Measurements from ENCODE around the gene LRBA. TPM values are rescaled to one million over a fixed set of nuclear protein-coding genes. Genes with fewer than 3 reads are reported as not detected.

Gene LRBA
- total and polyA plus RNA-seq, 4 donors: 11.8 to 149 (median 34.2) TPM

- Histone ChIP-seq H3K27me3 (ENCODE audit: control insufficient read depth in 3 of 3, insufficient read depth in 3 of 3, low read length in 2 of 3) (no peaks in the 10 kb centered on the region), H3K27ac (ENCODE audit: low read depth in 1 of 2, low read length in 1 of 2) (no peak overlapping the region), H3K36me3 (ENCODE audit: control insufficient read depth in 4 of 4, insufficient read depth in 4 of 4, low read length in 4 of 4) (peaks cover 0 to 13% (median 4%) of the 10 kb centered on the region in 4 donors), H3K9me3 (ENCODE audit: control insufficient read depth in 4 of 4, insufficient read depth in 3 of 4, low read length in 3 of 4) (peaks cover 0 to 2% (median 0%) of the 10 kb centered on the region in 4 donors), H3K9ac (ENCODE audit: insufficient read depth in 1 of 2, low read length in 2 of 2) (no peak overlapping the region), H3K4me1 (ENCODE audit: control insufficient read depth in 5 of 5, insufficient read depth in 5 of 5, low read length in 5 of 5) (peaks cover 0 to 15% (median 0%) of the 10 kb centered on the region in 5 donors), H3K4me3 (no peak overlapping the region)
- ATAC-seq (ENCODE audit: insufficient read depth, low FRiP score) (no peak), DNase-seq (no peak)
- no peak for TF ChIP-seq CTCF (IDR thresholded peaks at IDR 0.05; ENCODE audit: control extremely low read depth, extremely low read depth)
- 73 to 88% methylated on average over 4 of the region's 4 CpGs for WGBS, 2 donors
Observed at GRCh38 chr4:150725957-150726523, 289.0 kb downstream of the LRBA start.

- DNase-seq (no peak), ATAC-seq (ENCODE audit: insufficient read depth, low FRiP score) (no peak)
- no peak overlapping the region for H3K4me3 ChIP-seq
- TF ChIP-seq CTCF (IDR thresholded peaks at IDR 0.05; ENCODE audit: control extremely low read depth, extremely low read depth): no peak
- peaks cover 0 to 2% (median 0%) of the 10 kb centered on the region in 4 donors for H3K9me3 ChIP-seq (ENCODE audit: control insufficient read depth in 4 of 4, insufficient read depth in 3 of 4, low read length in 3 of 4)
- H3K36me3 ChIP-seq (ENCODE audit: control insufficient read depth in 4 of 4, insufficient read depth in 4 of 4, low read length in 4 of 4): peaks cover 0 to 3% (median under 1%) of the 10 kb centered on the region in 4 donors
- H3K4me1 ChIP-seq (ENCODE audit: control insufficient read depth in 5 of 5, insufficient read depth in 5 of 5, low read length in 5 of 5): peaks cover 0 to 19% (median 0%) of the 10 kb centered on the region in 5 donors
- H3K27me3 ChIP-seq (ENCODE audit: control insufficient read depth in 3 of 3, insufficient read depth in 3 of 3, low read length in 2 of 3): no peaks in the 10 kb centered on the region
- H3K27ac ChIP-seq (ENCODE audit: low read depth in 1 of 2, low read length in 1 of 2): peak overlapping the region in 1 of 2 donors; percentile 64
- WGBS, 2 donors: 94% methylated on average over 5 of the region's 5 CpGs
- H3K9ac ChIP-seq (ENCODE audit: insufficient read depth in 1 of 2, low read length in 2 of 2): no peak overlapping the region
Observed at GRCh38 chr4:150723727-150724411, 291.2 kb downstream of the LRBA start.

- WGBS, 2 donors: 25 to 27% methylated on average over 6 of the region's 6 CpGs
- peaks cover 0 to 3% (median 0%) of the 10 kb centered on the region in 4 donors for H3K36me3 ChIP-seq (ENCODE audit: control insufficient read depth in 4 of 4, insufficient read depth in 4 of 4, low read length in 4 of 4)
- no peak overlapping the region for H3K9ac ChIP-seq (ENCODE audit: insufficient read depth in 1 of 2, low read length in 2 of 2)
- no peak for TF ChIP-seq CTCF (IDR thresholded peaks at IDR 0.05; ENCODE audit: control extremely low read depth, extremely low read depth)
- H3K27me3 ChIP-seq (ENCODE audit: control insufficient read depth in 3 of 3, insufficient read depth in 3 of 3, low read length in 2 of 3): no peaks in the 10 kb centered on the region
- no peak overlapping the region for H3K4me3 ChIP-seq
- peaks cover 0 to 2% (median 0%) of the 10 kb centered on the region in 4 donors for H3K9me3 ChIP-seq (ENCODE audit: control insufficient read depth in 4 of 4, insufficient read depth in 3 of 4, low read length in 3 of 4)
- H3K27ac ChIP-seq (ENCODE audit: low read depth in 1 of 2, low read length in 1 of 2): peak overlapping the region; percentile 18 to 69
- ATAC-seq (ENCODE audit: insufficient read depth, low FRiP score) (peak; percentile 85), DNase-seq (peak; percentile 14 to 39 (median 18))
- H3K4me1 ChIP-seq (ENCODE audit: control insufficient read depth in 5 of 5, insufficient read depth in 5 of 5, low read length in 5 of 5): peaks cover 0 to 19% (median 0%) of the 10 kb centered on the region in 5 donors
Observed at GRCh38 chr4:150722908-150723362, 292.1 kb downstream of the LRBA start.
